HG03575 (cell line): ENCODE measurements around the gene BANF2.
"Not testable (repeated sequence)": the region's sequence is repeated elsewhere in the genome, so short reads cannot be mapped to it uniquely, and the experiment has no call there.

Source experiments
- ATAC-seq: cut with Tn5 transposase; IDR thresholded peaks from one replicate; pipeline ENCODE4 v1.9.1; 2021; ENCODE audit not compliant: unreplicated experiment, insufficient number of reproducible peaks, low FRiP score; ENCODE audit errors: extremely low read depth

The BANF2 gene

DNA sequence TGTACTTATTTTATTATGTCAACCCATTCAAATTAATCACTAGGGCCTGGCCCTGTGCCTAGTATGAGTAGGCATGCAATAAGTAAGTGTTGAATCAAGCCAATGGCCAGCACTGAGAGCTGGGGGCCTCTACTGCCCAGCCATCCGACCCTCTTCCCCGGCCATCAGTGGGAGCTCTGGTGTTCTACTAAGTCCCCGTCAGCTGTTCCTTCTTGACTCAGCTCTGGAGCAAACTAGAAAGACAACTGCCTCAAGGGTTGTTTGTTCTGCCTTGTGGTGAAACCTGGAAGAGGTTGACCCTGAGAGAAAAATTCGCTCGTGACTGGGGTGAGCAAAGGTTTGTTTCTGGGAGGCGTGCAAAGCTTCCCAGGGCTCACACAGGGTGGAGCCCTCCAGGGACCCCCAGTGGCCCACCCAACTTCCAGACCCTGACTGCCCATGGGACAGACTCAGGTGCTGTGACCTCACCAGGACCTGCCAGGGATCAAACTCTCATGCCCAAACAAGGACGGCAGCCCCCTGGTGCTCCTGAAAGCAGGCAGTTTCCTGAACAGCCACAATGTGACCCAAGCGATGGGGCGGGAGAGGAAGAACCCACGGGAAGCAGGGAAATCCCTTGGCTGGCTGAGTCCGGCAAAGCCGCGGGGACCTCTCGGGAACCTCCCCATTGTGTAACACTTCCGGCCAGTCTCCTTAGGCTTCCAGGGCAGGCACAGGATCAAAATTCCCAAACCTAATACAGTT lies 50.4 kb downstream of the BANF2 start:
- no peak for ATAC-seq

DNA sequence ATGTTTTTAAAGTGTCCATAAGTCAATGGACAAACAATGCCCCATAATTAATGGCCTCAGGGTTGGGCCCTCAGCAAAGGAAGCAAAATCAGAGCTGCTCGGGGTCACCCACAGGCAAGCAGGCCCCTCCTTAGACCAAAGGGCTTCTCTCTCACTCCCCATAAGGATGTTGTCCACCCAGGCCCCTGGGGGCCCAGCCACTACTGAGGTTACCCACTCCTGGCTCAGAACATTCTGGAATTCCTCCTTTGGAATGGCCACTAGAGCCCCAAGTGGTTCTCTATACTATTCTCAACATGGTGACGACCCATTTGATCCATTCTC lies 50.9 kb downstream of the BANF2 start:
- ATAC-seq = no peak

DNA sequence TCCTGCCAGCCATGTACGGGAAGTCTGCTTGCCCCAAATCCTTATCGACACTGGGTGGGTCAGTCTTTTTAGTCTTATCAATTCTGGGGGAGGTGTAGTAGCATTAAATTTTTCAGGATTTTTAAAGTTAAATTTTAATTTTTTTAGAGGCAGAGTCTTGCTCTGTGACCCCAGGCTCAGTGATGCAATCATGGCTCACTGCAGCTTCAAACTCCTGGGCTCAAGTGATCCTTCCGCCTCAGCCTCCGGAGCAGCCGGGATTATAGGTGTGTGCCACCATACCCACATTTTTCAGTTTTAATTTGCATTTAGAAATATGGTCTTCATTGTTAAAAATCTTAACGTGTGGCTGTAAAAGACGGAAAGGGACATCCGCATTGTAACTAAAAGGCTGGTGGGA lies 51.9 kb downstream of the BANF2 start:
- ATAC-seq = no peak

GRCh38 chr20:17752459-17752858 lies 52.7 kb downstream of the BANF2 start:
- no peak for ATAC-seq

DNA sequence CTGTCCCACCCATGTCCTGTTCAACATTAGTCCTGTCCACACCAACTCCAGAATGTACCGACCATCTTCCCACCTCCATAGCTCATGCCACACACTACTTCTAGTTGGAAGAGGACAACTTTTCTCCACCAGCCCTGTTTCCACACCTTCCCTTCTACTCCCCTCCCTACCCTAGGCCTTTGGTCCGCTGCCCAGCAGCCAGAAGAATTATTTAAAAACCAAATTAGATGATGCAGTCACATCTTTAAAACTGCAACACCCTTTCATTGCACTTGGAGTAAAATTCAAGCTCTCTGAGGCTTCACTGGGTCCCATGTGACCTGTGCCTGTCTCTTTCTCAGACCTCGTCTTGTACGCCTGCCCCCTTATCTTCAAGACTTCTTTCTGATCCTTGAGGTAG lies 53.8 kb downstream of the BANF2 start:
- ATAC-seq = no peak

DNA sequence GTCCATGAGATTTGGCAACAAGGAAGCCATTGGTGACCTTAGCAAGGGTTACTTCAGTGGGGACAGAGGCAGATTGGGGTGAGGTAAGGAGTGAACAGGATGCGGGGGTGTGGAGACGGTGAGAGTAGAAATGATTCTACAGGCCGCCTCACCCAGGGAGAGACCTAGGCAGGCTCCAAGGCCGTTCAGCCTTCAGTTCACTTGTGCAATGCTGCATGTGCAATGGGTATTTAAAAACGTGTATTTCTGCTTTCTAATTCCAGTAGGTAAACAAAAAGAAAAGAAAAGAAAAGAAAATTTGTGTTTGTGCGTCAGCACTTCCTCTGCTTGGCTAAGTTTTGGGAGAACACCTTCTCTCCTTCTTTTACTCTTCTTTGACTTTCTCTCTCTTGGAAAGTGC lies 56.8 kb downstream of the BANF2 start:
- ATAC-seq = no peak

- ATAC-seq = no peak
These were observed 57.7 kb downstream of the BANF2 start for GRCh38 chr20:17757496-17757895.

GRCh38 chr20:17758010-17758409 lies 58.2 kb downstream of the BANF2 start:
- no peak for ATAC-seq

- ATAC-seq = no peak
These were observed 58.7 kb downstream of the BANF2 start for GRCh38 chr20:17758512-17758911.

- no peak for ATAC-seq
These were observed 59.7 kb downstream of the BANF2 start for GRCh38 chr20:17759449-17759848.

- ATAC-seq = no peak
These were observed 61.8 kb downstream of the BANF2 start for GRCh38 chr20:17761604-17762003.

DNA sequence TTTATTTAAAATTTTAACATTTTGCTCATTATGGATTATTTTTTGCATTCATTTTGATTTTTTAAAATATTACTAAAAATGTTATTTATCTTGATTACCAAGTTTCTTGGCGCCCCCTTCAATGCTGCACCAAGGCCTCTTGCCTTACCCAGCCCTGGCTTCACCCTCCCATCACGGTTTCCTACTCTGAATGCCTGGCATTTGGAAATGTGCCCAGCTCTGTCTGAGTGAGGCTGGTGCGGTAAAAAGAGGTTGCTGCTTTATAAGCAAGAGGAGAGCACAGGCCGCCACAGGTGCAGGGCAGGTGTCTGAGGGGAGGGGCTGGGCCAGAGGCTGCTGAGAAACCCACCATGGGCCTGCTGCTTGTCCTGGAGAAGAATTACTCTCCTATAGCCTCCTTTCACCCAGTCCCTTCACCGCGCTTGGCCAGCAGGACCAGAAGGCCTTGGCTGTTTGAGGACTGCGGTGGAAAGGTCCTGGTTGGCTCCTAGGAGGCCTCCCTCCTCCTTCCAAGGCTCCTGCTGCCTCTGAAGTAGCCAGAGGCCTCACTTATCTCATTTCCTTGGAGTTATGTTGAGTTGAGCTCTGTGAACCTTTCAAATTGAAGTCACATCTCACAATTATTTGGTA lies 62.6 kb downstream of the BANF2 start:
- ATAC-seq = no peak

GRCh38 chr20:17762873-17763557 lies 63.2 kb downstream of the BANF2 start:
- ATAC-seq = no peak

DNA sequence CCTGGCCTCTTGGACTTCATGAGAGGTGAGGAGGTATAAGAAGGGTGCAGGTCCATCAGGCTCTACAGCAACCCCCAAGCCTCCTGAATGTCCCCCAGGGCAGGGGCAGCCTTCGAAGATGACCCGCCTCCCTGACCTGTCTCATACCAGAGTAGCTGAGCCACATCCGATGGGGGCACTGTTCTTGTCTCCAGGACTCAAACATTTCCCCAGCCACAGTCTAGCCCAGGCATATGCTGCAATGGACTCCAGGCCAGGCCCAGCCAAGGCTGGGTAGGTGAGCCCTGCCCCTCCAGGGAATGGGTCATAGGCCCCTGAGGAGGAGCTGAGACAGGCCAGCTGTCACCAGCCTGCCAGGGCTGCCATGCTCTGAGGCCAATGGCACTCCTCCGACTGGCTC lies 65.3 kb downstream of the BANF2 start:
- no peak for ATAC-seq

- ATAC-seq = no peak
These were observed 65.8 kb downstream of the BANF2 start for GRCh38 chr20:17765584-17765983.

- ATAC-seq = no peak
These were observed 66.5 kb downstream of the BANF2 start for GRCh38 chr20:17766226-17766625.

- no peak for ATAC-seq
These were observed 67.9 kb downstream of the BANF2 start for GRCh38 chr20:17767624-17768023.

DNA sequence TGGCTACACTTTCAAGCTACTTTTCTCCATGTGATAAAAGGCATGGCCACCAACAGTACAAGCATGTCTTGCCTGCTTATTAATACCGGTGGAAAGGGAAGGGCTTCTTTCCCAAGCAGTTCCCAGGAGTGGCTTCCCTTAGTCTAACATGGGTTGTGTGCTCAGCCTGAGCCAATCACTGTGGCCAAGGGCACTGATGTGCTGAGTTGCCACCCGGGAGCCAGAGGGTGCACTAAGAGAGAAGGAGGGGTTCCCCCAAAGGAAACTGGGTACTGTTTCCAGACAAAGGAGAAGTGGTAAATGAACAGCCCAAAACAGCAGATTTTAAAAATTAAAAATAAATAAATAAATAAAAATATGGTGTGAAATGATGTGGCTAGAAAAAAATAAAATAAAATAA lies 68.5 kb downstream of the BANF2 start:
- ATAC-seq = no peak

DNA sequence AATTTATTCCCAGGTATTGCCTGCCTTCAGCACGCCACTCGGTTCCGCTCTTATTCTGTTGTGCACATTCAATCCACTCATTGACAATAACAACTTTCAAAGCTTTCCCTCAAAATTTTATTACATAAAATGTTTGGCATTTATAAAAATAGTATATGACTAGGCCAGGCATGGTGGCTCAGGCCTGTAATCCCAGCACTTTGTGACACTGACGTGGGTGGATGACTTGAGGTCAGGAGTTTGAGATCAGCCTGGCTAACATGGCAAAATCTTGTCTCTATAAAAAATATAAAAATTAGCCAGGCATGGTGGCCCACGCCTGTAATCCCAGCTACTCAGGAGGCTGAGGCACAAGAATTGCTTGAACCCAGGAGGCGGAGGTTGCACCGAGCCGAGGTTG lies 70.0 kb downstream of the BANF2 start:
- not testable (repeated sequence) for ATAC-seq

- ATAC-seq = no peak
These were observed 71.6 kb downstream of the BANF2 start for GRCh38 chr20:17771206-17772004.
